ENCODE data around the gene UNC13C. TPM values are rescaled to one million over a fixed set of nuclear protein-coding genes. Genes with fewer than 3 reads are reported as not detected.

UNC13C gene
- total RNA-seq, 1 experiment from 2014 or later: not detected

- DNase-seq (ENCODE audit: low read depth, low spot score) (no peak), ATAC-seq (no peak)
- ChIA-PET POLR2A (no interaction called here), RAD21 (ENCODE audit: low non-redundant PET in 1 of 2, low total read pairs in 2 of 2, uncharacterized antibody in 2 of 2, unreplicated experiment in 2 of 2) (no interaction called here), CTCF (no interaction called here)
- no peaks in the 10 kb centered on the region for H3K36me3 ChIP-seq (ENCODE audit: control insufficient read depth in 1 of 2, insufficient read depth in 2 of 2, low read length in 2 of 2)
- no peak overlapping the region for H3K4me2 ChIP-seq (ENCODE audit: low read length)
- no peaks in the 10 kb centered on the region for H3K27me3 ChIP-seq (ENCODE audit: insufficient read depth, low read length)
- no peak overlapping the region for H3K27ac ChIP-seq (ENCODE audit: low read depth, low read length)
- H2AFZ ChIP-seq (ENCODE audit: low read depth, low read length, poor library complexity, severe bottlenecking): no peak overlapping the region
- TF ChIP-seq ZNF274 (IDR thresholded peaks at IDR 0.05; ENCODE audit: low read depth, low read length) (no peak), EZH2phosphoT487 (IDR thresholded peaks at IDR 0.05; ENCODE audit: borderline replicate concordance) (no peak), SP1 (IDR thresholded peaks at IDR 0.05; ENCODE audit: low read depth) (no peak), TCF7L2 (IDR thresholded peaks at IDR 0.05; ENCODE audit: borderline replicate concordance, extremely low read depth, insufficient read depth, insufficient read length) (no peak), ATF3 (IDR thresholded peaks at IDR 0.05) (no peak), YY1 (IDR thresholded peaks at IDR 0.05; ENCODE audit: extremely low read depth, insufficient replicate concordance, low read depth, low read length) (no peak), EGR1 (IDR thresholded peaks at IDR 0.05; ENCODE audit: low read depth) (no peak), REST (IDR thresholded peaks at IDR 0.05; ENCODE audit: low read depth) (no peak)
- H3K4me1 ChIP-seq (ENCODE audit: control insufficient read depth in 1 of 2, insufficient read depth in 2 of 2, low read length in 2 of 2): no peaks in the 10 kb centered on the region
- H3K4me3 ChIP-seq (replicated peaks in 1 of 2; ENCODE audit: low read depth in 1 of 2, low read length in 2 of 2): no peak overlapping the region
- H3K79me2 ChIP-seq (ENCODE audit: insufficient read depth, low read length): no peaks in the 10 kb centered on the region
- no peaks in the 10 kb centered on the region for H4K20me1 ChIP-seq (ENCODE audit: insufficient read depth)
- peaks cover 13 to 27% of the 10 kb centered on the region in 2 experiments; a peak in 2 of 4 replicates for H3K9me3 ChIP-seq (ENCODE audit: control insufficient read depth in 1 of 2, insufficient read depth in 1 of 2, low read depth in 1 of 2, low read length in 2 of 2)
- intact Hi-C loops (cut with micrococcal nuclease): no loop called here
- no TSS peak for BruUV-seq (replicated peaks)
- H3K9me2 ChIP-seq (ENCODE audit: insufficient read depth): no peaks in the 10 kb centered on the region
- no peak overlapping the region for H3K9ac ChIP-seq (ENCODE audit: low read length)
These were observed 180.8 kb downstream of the UNC13C start for GRCh38 chr15:54159012-54159411.

All from HCT116 (cell line).